ENCODE results near the gene RHEX.

GRCh38 chr1:206050655-206051235 lies 2.2 kb upstream of the RHEX start:
- TF ChIP-seq CREB1 (CRISPR knock-in tag; IDR thresholded peaks at IDR 0.05): no peak
- TF ChIP-seq, protein P1, sequence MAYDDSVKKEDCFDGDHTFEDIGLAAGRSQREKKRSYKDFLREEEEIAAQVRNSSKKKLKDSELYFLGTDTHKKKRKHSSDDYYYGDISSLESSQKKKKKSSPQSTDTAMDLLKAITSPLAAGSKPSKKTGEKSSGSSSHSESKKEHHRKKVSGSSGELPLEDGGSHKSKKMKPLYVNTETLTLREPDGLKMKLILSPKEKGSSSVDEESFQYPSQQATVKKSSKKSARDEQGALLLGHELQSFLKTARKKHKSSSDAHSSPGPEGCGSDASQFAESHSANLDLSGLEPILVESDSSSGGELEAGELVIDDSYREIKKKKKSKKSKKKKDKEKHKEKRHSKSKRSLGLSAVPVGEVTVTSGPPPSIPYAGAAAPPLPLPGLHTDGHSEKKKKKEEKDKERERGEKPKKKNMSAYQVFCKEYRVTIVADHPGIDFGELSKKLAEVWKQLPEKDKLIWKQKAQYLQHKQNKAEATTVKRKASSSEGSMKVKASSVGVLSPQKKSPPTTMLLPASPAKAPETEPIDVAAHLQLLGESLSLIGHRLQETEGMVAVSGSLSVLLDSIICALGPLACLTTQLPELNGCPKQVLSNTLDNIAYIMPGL (CRISPR knock-in tag; IDR thresholded peaks at IDR 0.05): no peak

Measured in WTC11 (cell line).